HG03097 (cell line): ENCODE data around the gene CHAD.
"Not testable (repeated sequence)": the region's sequence is repeated elsewhere in the genome, so short reads cannot be mapped to it uniquely, and the experiment has no call there.

ENCODE experiments used
- ATAC-seq: cut with Tn5 transposase; IDR thresholded peaks from one replicate; pipeline ENCODE4 v1.9.1; 2021; ENCODE audit not compliant: unreplicated experiment, low FRiP score

The CHAD gene

DNA sequence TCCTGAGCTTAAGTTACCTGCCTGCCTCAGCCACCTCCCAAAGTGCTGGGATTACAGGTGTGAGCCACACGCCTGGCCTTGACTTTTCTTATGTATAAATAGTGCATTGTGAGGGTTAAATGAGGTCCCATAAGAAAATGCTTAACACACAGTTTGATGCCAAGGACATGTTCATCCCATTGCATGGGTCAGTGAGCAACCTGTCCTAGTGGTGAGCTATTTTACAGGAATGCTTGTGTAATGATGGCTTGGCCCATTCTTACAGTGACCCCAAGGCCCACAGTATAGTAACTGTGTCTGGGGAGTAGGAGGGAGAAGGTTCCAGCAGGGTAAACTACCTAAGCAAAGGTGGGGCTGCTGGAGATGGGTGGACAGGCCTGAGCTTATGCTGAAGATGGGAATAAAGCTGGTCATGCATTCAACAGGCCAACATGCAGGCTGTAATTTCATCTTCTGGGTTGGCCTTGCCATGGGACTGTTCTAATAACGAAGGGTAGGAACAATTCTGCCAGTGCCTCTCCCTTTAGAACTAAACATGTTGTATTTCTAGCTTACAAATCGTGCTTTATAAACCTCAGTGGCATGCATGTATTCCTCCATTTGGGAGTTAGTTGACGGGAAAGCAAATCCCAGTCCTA, 36.4 kb downstream of the CHAD start:
- ATAC-seq: no peak

DNA sequence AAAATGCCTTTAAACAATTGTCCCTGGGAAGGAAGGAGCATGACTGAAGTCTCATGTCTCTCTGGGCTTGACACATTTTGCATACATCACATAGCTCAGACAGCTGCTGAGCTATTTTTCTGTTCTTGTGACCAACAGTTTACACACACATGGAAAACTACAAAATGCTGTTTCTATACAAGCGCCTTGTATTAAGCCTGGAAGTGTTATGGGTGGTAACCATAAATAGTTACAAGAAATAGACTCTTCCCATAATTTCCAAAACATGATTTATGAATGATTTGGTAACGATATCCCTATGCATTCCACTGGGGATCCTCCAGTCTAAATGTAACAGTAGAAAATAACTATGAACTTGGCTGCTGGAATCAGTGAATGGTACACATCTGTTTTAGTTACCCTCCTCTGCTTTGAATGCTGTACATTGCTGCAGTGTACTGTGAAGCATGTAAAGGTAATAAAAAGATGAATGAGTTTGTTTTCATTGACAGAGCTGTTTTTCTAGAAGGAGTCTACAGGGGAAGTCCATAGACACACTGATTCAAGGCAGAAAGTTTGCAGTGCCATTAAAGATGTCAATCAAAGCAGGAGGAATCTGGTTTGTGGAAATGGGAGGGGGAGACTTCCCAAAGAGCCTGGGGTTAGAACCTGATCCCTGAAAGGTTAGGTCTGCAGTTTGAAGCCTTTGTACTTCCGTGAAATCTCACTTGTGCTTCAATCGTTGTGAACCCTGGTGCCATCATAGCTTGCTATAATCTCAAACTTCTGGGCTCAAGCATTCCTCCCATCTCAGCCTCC, 37.7 kb downstream of the CHAD start:
- no peak for ATAC-seq

DNA sequence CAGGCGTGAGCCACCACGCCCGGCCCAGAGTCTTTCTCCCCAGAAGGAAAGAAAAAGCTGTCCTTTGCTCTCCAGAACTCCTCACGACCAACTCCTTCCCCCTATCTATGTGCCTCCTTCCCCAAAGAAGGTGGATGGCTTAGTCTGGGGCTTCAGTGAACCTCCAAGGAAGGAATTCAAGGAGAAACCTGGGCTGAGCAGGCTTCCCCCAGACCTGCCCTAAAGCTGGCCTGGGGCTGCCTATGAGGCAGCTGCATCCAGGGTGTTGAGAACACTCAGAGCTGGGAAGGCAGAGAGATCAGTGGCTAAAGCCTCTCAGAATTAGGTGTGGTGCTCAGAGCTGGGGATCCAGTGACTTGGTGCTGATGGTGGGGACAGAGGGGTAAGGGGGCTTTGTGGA, 38.9 kb downstream of the CHAD start:
- ATAC-seq: no peak

DNA sequence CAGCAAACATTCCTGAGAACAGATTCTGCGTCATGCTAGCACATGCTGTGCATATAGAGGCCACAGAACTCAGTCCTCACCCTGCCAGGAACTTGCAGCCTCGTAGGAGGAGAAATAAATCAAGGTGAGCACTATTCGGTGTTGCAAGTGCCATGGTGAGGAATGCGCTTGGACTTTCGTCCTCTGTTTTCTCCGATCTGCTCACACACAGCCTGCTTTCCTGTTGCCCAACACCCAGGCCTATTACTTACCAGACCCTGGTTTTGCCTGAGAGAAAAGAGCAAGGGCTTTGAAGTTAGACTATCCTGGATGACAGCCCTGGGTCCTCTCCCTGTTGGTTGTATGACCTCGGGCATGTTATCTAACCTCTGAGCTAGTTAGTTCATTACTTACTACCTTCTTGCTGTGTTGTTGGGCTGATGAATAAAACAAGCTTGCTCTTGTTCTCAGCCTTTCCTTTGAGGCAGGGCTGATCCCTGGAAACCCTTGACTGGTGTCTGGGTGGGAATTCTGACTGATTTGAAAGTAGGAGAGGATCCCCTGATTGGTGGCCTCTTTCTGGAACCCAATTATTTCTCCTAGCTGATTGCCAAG, 39.8 kb downstream of the CHAD start:
- ATAC-seq: no peak

DNA sequence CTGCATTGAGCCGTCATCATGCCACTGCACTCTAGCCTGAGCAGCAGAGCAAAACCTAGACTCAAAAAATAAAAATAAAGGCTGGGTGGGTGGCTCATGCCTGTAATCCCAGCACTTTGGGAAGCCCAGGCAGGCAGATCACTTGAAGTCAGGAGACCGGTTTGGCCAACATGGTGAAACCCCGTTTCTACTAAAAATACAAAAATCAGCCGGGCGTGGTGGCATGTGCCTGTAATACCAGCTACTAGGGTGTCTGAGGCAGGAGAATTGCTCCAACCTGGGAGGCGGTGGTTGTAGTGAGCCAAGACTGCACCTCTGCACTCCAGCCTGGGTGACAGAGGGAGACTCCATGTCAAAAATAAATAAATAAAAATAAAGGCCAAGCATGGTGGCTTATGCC, 40.6 kb downstream of the CHAD start:
- not testable (repeated sequence) for ATAC-seq

DNA sequence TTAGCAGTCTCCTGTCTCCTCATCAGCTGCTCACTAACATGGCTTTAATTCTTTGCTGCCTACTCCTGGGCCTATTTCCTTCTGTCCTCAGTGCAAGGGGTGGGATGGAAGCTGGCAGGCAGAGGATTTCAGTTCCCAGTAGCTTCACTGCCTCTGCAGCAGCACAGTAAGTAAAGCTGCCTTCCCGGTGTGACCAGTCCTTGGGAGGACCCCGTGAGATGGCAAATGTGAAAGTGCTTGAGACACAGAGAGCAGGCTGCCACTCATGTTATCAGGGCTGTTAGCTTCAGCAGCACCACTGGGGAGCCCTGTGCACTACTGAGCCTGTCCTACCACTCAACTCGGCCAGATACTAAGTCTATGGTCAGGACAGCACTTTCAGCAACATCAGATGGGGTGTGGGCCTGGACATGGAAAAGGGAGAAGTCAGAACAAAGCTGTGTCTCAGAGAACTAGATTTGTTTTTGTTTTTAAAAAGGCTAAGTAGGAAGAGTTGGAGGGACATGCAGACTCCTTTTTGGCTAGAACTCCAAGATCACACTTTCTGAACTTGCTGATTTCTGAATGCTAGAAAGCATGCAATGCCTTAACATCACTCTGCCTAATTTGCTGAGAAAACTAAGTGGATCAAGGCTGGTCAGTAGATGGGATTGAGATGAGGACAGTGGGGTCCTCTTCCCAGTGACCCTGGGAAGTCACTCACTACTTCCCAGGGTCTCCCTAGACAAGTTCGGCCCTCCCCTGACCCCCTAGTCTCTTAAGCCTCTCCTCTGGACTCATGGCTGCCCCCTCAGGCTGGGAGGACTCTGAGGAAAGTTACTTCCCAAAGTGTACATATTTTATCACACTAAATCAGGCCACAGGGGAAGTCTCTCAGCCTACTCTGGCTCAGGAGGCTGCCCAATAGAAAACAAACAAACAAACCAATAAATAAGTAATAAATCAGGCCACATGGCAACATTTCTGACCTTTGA, 41.6 kb downstream of the CHAD start:
- no peak for ATAC-seq

DNA sequence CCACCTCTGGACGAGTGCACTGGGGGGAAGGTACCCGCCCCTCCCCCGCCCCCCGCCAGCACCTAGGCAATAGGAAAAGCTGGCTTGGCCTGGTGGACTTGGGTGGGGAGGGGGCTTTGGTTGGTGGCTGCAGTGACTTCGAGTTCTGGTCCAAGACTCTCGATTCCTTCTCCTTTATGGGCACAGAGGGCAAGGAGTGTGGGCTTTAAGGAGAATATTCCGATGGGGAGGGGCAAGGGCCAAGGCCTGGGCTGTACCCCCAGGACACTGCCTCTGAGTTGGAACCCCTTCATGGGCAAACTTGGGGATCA, 42.3 kb downstream of the CHAD start:
- no peak for ATAC-seq

DNA sequence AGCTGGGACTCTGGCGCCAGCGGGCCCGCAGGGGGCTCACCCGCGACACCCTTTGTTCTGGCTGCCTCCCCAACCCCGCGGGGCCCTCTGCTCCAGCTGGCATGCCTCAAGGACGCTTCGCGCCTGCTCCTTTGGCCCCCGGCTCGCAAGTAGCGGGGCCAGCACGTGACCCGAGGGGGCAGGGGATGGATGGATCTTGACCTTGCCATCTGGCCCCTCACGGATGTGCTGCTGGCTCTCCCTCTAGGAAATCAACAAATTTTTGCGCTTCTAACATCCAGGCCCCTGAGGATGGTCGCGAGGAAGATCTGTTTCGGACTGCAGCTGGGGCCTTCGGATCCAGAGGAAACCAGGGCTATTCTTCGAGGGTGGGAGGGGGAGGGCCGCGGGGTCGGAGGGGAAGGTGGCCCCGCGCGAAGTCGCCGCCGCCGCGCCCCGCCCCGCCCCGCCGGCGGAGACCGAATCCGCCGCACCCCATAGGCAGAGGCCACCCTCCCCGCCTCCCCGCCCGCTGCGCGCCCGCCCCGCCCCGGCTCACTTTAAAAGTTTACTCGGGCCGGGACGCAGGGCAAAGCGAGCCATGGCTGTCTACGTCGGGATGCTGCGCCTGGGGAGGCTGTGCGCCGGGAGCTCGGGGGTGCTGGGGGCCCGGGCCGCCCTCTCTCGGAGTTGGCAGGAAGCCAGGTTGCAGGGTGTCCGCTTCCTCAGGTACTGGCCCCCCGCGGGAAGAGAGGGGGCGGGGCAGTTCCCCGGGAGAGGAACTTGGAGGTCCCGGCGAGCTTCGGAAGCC, 42.8 kb downstream of the CHAD start, which contains the start of gene ACSF2:
Gene ACSF2 (plus strand): TSS at position 537 of the 790 bp plus-strand sequence. CDS start 44 bp downstream, at position 581.
- no peak for ATAC-seq

DNA sequence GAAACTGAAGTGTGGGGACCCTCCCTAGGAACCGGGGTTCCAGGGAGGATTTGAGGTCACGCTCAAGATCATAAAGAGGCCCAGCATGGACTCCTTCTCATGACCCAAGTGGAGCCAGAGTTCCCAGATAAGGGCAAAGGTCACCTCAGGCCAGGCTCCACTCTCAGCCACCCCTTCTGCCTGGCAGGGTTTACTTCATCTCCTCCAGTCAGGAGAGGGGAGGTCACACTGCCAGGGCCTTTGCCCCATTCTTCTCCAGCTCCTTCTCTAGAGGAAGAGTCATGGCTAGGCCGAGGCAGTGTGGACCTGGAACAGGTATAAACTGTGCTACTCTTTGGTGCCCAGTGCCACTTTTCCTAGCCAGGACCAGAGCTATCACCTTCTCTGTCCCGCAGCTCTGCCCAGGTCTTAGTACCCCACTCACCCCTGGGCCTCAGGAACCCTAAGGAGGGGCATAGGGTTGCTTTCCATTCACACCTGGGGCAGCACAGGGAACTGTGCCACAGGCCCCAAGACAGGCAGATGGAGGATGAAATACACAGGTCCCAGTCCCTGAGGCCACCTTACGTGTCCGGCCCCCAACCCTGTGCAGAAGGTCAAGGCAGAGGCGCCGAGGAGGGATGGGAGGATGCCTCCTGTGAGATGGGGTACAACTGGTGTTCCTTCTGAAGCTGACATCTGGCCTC, 43.5 kb downstream of the CHAD start:
- no peak for ATAC-seq

DNA sequence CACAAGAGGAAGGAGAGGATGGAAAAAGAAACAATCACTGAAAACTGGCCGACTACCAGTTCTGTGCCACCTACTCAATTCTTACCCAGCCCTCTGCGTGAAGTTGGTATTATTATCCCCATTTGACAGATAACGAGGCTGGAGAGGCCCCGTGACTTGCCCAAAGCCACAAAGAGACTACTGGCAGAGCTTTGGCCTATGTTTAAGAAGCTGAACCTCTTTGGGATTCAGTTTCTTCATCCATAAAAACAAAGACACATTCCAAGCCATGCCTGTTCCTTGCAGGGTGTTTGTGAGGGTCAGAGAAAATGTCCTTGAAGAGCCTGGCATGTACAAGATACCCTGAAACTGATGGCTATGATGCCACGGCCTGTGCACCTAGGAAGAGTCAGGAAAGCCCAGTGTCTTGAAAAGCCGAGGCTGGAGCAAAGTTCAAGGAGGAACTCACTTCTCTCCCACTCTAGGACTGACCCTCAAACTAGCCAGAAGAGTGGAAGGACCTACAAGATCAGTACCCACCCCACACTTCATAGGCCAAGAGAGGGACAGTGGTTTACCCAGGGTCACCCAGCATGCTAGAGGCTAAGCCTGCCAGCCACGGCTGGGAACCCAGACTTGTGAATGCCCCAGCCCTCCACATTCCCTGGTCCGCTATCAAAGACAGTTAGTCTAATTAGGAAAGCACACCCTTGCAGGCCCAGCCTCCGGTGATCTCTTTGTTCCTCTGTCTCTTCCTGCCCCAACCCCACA, 44.3 kb downstream of the CHAD start:
- ATAC-seq: no peak

DNA sequence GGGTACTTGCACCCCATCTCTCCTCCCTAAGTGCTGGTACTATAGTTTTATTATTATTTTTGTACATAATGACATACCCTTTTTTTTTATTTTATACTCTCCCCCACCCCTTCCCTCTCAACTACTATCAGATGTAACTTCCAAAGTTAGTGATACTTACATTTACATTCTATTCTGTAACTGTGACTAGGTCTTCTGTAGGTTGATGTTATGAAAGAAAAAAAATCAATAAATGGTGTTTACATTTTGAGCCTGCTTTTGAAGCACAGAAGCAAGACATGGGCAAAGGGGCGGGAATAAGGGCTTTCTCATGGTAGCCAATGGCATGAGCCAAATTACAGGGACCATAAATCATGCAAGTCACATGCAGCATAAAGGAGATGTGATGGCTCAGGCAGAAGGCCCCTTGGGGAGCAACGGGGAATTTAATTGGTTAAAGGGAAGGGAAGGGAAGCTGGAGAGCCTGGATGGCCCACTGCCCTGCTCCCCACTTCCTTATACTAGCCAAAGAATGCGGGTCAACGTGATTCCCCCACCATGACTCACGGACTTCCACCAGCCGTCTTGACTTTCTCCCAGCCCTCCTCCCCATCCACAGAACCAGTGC, 45.0 kb downstream of the CHAD start:
- ATAC-seq: no peak

DNA sequence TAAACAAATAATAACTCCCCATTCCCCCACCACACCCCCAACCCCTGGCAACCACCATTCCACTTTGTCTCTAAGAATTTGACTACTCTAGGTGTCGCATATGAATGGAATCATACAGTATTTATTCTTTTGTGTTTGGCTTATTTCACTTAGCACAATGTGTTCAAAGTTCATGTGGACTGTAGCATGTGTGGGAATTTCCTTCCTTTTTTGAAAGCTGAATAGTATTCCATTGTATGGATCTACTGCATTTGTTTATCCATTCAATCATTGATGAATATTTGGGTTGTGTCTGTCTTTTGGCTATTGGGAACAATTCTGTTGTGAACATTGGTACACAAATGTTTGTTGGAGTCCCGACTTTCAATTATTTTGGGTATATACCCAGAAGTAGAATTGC, 45.9 kb downstream of the CHAD start:
- no peak for ATAC-seq

DNA sequence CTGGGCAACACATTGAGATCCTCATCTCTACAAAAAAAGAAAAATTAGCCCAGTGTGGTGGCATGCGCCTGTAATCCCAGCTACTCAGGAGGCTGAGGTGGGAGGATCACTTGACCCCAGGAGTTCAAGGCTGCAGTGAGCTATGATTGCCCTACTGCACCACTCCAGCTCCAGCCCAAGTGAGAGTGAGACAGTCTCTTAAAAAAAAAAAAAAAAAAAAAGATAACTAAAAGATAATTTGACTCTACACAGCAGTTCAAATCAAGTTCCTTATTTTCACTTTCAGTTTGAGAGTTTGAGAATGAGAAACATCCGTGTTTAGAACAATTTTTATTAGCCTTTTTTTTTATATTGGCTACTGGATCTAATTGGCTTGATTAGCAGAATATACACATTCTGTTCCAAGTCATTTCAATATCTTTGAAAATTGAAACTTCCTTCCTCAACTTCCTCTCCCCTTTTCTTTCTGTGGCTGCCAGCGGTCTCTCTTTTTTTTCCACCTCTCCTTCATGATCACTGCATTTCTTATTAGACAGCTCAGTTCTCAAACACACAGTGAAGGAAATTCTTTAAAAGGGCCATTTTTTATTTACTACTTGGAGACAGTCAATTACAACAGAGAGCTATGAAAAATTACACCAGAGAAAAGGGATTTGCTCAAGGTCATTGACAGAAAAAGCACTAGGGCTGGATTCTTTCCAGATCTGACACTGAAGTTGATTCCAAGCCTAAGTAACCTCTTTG, 47.2 kb downstream of the CHAD start:
- no peak for ATAC-seq

DNA sequence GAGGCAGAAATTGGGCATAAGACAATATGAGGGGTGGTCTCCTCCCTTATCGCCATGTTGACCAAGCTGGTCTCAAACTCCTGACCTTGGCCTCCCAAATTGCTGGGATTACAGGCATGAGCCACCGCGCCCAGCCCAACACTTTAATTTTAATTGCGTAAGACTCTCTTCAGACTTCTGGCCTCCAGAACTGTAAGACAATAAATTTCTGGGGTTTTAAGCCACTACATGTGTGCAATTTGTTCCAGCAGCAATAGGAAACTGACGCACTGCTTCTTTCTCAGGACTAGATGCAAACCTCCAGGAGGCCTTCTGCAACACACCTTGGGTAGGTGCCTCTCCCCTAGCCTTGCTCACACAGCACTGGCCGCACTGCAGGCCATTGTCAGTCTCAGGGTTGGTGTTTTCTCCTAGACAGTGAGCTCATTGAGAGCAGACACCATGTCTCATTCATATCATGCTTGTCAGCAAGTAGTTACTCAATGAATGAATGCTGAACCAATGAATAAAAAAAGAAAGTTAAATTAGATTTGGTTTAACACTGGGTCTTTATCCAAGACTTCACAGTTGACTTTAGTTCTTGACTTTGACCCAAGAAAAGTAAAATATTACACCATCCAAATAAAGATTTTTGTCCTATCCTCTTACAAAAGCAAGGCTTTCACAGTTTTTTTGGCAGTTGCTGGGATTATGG, 48.1 kb downstream of the CHAD start:
- ATAC-seq: no peak

DNA sequence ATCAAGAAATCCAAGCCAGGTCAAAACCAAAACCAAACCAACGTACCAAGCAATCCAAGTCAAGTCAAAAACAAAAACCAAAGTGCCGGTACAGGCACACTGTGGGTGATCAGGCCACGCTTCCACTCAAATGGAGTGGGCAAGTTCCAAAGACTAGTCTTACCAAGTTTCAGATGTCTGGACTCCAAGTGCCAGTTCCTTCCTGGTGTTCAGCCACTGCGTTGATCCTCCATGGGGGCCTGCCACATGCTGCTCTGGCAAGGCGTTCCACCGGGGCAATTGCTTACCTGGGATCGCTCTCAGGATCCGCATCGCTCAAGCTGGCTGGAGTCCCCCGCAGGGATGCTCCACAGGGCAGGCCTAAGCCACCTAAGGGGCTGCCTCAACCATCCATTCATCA, 49.1 kb downstream of the CHAD start:
- ATAC-seq: not testable (repeated sequence)

DNA sequence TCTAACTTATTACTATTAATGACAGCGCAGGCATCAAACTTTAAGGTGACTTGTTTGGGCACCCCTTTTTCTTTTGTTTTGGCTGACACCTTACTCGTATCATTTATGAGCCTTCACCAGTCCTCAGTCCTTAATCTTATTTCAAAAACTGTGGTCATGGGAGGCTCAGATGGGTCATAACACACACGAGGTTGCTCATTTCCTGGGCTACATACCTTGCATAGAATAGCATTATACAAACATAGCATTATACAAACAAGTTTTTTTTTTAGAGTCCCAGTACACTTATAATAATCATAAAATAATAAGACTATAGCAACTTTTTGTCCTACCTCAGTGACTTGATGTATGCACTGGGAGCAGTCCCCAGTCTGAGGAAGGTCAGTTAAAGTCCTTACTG, 53.9 kb downstream of the CHAD start:
- ATAC-seq: no peak
